CMK (cell line): ENCODE measurements around the gene ANKRD53.

Experiments used
- DNase-seq: peaks from one replicate; pipeline ENCODE4 v3.0.0-alpha.2; 2010; ENCODE audit warnings: low read depth

Gene ANKRD53

DNA sequence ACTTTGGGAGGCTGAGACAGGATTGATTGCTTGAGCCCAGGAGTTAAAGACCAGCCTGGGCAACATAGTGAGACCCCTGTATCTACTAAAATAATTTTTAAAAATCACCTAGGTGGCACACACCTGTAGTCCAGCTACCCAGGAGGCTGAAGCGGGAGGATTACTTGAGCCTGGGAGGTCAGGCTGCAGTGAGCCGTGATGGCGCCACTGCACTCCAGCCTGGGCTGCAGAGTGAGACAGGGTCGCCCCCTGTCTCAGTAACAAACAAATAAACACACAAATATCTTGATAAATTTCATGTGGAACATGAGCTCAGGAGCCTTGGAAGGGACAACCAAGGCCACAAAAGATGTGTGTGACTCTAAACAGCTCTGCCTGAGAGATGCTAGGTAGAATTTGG is 11.7 kb upstream of the ANKRD53 start:
- no peak for DNase-seq

DNA sequence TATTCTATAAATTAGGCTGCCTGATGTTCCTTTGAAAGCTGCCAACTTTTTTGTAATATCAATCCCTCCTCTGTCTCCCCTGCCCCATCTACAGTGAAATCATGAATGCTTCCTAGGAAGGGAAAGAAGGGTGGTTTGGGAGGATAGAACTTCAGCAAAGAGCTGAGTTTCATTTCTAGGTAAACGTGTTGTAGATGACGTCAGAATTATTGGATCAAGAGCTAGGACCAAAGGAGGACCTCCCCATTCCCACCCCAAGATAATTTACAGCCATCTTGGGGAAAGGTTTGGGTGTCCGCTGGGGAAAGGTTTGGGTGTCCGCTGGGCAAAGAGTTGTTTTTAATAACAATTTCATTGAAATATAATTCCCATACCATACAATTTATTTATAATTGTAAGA is 11.2 kb upstream of the ANKRD53 start:
- DNase-seq = no peak

DNA sequence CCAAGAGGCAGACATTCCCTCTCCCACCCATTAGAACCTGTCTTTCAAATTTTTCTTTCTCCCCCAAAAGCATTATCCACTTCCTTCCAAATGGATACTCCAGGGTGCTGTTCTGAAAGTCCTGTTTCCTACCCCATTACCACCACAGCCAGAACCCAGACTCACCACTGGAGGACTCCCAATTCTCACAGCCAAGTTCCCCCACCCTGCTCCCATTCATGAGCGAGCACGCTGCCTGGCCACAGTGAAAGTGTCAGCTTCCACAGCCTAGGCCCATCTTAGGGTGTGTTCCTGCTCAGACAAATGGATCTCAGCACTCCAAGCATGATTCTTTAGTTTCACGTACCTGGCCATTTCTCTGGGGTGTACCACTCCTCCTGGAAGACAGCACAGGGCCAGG is 3.8 kb upstream of the ANKRD53 start:
- DNase-seq = no peak

DNA sequence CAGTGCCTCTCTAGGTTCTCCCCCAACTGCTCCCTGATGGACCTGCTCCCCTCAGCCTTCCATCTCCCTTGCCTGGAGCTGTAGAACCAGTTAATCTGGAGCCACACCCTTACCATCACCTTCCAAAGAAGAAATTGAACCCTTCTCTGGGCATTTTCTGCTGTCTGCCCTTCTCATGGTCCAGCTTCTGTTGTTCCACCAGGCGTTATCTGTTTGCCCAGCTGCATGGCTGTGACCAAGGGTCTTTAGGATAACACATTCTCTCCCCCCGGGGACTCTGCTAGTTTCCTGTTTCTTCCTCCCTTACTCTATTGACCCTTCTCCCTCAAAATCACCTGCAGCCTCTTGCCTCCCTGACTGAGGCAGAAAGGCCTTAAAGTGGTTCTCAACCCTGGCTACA is 3.2 kb upstream of the ANKRD53 start:
- no peak for DNase-seq

DNA sequence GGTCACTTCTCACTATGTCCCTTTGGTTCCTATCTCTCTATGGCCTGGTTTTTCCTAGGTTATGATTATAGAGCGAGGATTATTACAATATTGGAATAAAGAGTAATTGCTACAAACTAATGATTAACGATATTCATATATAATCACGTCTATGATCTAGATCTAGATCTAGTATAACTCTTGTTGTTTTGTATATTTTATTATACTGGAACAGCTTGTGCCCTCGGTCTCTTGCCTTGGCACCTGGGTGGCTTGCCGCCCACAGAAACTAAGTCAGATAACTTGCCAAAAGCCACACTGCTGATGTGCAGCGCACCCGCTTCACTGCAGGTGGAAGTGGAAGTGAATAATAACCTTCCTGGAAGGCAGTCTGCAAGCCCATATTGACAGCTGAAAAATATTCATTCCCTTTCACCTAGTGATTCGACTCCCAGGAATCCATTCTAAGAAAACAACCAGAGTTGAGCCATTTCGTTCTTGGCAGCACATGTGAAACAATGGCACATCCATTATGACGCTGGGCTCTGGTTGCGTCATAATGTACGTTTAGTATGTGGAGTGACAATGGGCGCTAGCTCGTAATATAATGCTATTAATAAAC is 725 bp upstream of the ANKRD53 start:
- DNase-seq = no peak

DNA sequence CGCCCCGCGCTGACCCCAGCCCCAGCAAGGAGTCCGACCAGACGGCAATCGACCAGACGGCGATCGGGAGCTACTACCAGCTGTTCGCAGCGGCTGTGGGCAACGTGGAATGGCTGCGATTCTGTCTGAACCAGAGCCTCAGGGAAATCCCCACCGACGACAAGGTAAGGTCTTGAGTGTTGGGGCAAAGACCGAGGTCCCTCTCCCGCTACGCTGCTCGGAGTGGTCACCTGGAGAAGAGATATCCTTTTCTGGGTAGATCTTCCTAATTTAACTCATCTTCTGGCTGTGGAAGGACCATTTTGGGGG is 704 bp downstream of the ANKRD53 start:
- DNase-seq = no peak

DNA sequence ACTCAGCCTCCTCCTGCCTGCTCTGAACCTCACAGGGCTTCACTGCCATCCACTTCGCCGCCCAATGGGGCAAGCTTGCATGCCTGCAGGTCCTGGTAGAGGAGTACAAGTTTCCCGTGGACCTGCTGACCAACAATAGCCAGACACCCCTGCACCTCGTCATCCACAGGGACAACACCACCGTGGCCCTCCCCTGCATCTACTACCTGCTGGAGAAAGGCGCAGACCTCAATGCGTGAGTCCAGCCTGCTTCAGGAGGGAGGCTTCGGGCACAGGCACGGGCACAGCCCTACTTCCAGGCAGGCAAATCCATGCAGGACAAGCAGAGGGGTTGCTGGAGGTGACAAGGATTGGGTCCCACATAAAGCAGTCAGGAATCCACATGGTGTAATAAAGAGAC is 1.2 kb downstream of the ANKRD53 start:
- no peak for DNase-seq

DNA sequence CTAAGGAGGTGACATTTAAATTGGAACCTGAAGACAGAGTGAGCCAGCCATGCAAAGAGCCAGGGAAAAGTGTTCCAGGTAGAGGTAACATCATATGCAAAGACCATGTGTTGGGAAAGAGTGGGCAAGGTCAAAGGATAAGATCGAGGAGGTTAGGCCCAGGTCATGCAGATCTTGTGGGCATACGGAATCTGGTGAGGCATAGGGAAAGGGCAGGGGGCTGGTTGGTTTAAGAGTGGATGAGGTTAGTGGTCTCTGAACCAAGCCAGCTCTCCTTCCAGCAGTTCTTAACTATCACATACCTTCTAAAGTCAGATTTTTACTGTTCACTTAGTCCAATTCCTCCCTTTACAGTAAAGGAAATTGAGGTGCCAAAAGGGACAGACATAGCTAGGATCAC is 3.0 kb downstream of the ANKRD53 start:
- DNase-seq = no peak

DNA sequence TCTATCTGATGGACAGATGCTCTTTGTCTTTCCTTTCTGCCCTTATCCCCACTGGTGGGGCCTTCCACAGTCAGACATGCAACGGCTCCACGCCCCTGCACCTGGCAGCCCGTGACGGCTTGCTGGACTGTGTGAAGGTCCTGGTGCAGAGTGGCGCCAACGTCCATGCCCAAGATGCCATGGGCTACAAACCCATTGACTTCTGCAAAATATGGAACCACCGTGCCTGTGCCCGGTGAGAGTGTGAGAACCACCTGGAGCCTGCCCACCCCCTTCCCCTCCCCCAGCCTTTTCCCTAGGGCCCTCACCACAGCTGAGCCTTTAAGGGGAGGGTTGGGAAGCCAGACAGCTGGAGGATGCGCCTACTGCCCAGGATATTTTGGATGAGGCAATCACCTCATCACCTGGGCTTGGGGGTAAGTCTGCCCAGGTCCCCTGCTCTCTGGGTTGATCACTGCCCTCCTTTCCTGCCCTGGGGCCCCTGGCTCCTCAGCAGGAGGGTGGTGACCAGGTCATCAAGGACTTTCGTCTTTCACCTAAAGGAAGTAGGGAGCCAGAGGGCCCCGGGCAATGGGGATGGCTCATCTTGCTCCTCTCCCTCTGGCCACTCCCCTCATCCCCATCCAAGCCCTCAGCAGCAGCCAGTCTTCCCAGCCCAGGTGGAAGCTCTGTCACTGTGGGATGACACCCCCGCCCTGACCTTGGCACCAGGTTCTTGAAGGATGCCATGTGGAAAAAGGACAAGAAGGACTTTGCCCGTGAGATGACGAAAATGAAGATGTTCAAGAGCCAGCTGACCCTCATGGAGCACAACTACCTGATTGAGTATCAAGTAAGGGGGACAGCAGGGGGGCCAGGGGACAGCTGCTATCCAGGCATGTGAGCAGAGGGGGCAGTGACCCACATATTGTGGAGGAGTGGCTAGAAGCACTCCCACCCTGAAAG is 3.7 kb downstream of the ANKRD53 start:
- DNase-seq = no peak

DNA sequence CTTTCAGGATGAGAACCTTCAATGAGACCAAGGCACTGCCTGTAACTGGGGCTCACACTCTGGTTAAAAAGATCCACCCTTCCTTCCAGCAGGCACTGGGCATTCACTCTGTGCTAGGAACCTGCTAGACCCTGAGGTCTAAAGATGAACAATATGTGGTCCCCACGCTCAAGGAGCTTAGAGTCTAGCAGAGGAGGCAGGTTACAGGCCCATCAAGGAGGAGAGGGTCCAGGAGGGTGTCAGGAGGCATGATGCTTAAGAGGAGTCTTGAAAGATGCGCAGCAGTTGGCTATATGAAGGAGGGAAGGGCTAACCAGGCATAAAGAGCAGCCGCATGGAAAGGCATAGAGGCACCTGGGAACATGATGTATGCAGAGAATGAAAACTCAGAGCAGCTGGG is 4.5 kb downstream of the ANKRD53 start:
- no peak for DNase-seq

DNA sequence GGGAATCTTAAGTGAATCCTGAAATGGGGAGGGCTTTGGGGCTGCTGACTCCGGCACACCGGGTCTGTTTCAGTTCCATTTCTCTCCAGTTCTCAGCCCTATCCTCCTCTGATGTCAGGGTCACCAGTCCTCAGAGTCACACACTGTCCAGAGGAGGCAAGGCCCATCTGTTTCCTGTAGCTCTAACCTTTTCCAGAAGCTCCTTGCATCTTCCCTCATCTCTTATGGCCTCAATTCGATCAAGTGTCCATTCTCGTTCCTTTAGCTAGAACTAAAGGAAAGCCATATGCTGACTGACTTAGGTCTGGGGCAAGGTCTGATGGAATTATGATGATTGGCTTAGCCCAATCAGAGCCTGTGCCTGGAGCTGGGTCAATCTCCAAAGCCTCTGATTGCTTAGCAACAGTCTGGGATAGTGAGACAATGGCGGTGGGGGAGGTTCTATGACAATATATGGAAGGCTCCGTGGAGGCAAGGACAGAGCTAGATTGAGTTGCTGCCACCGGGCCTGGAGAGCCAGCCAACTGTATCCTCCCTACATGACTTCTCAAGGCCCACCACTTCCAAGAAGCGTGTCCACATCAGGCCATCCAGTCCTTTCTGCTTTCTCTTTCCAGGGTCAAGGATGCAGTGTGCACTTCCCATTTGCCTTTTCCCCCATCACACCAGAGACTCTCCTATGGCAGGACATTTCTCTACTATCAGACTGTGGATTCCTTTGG is 5.2 kb downstream of the ANKRD53 start:
- DNase-seq = no peak

DNA sequence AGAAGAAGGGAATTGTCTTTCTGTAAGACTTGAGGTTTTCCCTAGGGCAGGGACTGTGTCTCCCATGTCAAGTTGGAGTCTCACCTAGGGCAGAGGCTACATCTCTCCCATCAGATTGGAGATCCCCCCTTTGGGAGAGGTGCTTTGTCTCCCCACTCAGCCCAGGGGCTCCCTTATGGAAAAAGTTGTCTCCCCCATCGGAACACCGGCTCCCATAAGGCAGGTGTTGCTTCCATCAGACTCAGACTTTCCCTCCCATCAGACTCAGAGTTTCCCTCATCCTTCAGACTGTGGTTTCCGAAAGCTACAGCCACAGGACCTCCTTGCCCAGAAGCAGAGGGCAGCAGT is 5.8 kb downstream of the ANKRD53 start:
- DNase-seq = no peak

DNA sequence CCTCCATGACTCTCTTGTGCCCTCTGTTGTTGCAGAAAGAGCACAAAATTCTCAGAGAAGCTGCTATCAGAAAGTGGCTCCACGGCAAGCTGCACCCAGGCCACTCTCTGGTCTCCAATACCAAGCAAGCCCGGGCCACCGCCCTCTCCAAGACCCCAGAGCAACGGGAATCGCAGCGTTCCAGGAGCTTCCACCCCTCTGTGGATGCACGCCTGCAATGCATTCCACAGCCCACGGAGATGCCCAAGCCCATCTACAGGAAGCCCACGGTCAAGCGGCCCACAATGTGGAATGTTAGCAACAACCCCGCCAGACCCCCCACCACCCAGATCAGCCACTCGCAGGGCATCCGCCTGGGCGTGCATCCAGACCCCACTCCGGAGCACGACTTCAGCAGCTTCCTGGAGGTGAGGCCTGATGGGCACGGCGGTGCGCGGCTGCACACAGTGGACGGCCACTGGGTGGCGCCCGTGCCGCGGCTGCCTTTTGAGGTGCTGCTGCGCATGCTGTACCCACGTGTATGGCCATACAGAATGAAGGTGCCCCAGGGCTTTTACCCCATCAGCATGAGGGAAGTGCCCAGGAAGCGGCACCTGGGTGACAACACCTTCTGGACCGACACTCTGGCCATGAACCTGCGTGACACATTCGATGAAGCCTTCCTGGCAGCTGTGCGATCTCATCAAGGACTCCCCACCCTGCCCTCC is 6.3 kb downstream of the ANKRD53 start:
- no peak for DNase-seq

DNA sequence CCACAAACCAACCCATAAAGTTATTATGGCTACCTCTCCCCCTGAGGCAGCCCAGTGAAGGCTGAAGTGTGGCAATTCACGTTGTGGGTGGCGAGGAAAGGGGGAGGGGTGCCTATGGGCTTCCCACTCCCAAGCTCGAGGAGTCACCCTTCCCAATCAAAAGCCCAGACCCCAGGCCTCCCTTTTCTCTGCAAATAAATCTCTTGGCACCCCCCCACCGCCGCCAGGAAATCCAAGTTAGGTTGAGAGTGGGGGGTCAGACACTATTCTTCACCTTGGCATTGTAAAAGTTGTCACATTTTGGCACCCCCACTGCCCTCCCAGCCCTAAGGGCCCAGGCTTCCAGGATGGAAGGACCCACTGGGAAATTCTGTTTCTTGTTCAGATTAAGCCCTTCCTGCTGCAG is 6.9 kb downstream of the ANKRD53 start:
- DNase-seq = no peak

DNA sequence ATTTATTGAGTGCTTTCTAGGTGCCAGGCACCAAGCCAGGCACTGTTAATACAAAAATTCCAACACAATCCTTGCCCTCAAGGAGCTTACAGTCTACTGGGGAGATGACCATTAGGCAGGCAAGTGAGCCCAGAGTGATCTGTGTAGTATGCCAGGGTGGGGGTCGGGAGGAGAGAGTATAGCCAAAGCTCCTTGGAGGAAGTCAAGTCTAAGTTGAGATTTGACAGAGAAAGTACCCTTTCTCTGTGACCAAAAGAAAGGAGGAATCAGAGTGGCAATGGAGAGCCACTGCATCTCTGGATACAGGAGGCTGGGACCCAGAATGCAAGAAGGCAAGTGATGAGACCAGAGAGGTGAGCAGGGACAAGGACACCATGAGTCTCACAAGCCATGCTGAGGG is 7.5 kb downstream of the ANKRD53 start:
- DNase-seq = no peak

DNA sequence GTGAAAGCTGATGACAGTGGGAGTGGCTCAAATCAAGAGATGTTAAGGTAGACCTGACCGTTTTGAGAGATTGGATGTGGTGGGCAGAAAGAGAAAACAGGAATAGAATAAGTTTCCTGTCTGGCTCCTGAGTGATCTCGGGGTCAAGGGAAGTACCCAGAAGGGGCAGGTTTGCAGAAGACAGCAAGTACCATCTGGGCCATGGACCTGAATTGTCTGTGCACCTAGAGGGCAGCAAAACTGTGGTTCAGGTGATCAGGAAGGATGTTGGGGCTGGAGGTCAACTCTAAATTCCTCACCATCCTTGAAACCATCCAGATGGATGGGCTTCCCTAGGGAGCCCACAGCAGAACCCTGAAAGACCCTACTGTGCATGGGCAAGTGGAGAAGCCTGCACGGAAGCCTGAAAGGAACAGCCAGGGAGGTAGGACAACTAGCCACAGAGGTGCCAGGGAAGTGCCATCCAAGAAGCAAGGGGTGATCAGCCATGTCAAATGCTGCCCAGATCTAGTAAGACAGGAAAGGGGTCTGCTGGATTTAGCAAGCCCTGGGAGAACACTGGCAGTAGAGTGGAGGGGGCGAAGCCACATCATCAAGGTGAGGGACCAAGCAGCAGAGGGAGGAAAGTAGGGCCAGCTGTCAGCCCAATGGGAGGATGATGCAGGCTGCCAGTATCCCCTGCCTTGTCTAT is 8.2 kb downstream of the ANKRD53 start:
- DNase-seq = no peak

DNA sequence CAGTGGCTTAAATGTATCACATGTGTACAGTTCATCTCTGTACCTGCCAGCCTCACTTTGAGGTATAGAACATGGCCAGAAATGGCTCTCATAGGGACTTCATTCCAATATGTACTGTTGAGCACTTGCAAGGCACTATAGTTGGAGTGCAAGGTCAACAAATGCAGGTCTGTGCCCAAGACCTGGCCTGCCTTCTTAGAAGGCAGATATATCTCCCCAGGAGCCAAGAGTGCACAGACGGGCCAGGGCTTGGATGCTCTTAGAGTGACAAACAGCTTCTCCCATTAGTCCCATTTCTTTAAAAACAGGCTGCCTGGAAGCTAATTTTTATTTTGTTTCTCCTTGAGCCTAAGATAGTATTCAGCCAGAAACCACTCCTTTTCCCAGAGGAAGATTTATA is 9.0 kb downstream of the ANKRD53 start:
- no peak for DNase-seq

DNA sequence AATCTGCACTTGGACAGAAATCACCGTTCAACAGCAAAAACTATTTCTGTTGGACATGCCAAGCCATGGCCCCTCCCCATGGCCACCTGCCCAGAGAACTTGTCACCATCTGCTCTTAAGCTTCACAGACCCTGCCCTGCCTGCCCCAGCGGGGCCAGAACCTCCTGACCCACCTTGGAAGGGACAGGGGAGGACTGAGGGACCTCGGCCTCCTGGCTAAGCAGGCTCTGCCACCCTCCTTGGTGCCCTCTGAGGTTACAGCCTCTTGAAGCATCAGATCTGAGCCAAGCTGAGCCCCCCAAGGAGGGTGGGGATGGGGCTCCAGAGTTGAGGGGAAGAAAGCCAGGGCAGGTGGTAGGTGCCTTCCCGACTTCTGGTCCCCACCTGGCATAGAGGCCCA is 9.7 kb downstream of the ANKRD53 start:
- DNase-seq = no peak

DNA sequence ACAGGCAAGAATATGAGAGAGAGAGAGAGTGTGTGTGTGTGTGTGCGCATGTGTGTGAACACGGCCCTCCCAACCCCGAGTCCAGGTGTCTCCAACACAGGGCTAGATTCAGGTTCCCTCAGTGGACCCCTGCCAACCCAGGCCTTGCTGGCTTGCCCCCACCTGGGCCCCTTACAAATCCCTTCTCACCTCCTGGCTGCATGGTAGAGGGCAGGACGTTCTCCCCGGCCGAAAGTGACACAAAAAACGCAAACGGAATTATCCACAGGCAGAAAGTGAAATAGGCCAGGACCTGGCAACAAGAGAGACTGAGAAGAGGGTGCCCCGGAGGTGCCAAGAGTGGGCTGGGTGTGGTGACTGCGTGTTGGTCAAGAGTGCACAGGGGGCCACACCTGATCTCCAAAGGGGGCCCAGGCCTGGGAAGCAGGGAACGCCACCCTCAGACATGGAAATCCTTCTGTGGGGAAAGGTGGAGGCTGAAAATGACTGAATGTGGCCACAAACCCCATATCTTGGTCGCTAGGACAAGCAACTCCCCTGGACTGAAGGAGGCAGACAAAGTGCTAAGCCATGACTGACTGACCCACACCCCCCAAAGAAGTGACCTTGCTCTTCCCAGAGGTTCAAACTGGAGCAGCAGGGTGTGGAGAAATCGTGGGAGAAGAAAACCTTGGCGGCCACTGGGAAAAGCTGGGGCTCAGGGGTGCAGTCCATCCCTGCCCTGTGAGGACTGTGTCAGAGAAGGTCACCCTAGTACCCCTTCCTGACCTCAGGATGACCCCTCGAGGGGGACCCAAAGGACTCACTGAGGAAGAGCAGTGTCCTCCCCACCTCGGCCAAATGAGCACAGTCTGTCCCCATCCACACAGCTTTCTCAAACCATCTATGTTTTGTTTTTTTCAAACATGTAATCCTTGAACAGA is 10.6 kb downstream of the ANKRD53 start:
- no peak for DNase-seq

DNA sequence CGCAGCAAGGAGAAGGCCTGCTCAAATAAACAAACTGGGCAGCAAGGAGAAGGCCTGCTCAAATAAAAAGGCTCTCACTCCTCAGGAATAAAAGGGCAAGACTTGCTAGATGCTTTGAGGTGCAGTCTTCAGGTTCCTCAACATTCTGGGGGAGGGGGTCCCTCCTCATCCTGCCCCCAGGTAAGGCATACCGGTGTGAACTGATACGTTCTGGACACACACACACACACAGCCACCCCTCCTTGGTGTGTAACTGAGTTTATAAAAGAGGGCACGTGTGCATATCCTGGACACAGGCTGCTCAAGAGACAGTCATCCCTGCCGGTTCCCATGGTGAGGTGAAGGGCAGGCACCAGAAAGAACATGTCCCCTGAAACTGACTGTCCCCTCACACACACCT is 11.8 kb downstream of the ANKRD53 start:
- DNase-seq = no peak

DNA sequence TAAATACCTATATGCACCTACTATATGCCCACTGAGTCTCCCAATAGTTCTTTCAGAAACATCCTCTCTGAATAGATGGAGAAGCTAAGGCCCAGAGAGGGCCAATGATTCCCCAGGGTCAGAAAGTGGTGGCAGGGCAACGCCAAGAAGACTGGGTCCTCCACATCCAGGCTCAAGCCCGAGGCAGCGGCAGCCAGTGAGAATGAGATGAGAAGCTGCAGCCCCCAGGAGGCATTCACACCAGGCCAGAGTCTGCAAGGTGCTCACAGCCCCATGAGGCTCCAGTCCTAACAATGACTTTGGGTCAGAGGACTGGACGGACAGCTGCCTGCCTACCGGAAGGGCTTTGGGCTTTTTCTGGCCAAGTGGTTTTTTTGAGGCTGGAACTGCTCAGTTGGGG is 12.7 kb downstream of the ANKRD53 start:
- DNase-seq = no peak
